Endothelial cell of umbilical vein (primary cell): ENCODE results near the gene TICAM2.

Experiments used
- GATA2 ChIP-seq: IDR thresholded peaks from 2 replicates; pipeline ENCODE4 v1.7.0; 2011; ENCODE audit warnings: low read depth, mild to moderate bottlenecking, moderate library complexity, mixed read lengths, low read length; ENCODE audit not compliant: insufficient read length, insufficient read depth
- TF ChIP-seq, protein P1 (sequence below), 2 donors: IDR thresholded peaks; 1 replicate in 1 of 2; 2 replicates in 1 of 2; pipeline ENCODE4 v1.5.1; 2011; ENCODE audit warnings: low read length in 2 of 2, mild to moderate bottlenecking in 2 of 2, moderate library complexity in 2 of 2, control low read depth in 1 of 2, inconsistent platforms in 1 of 2, low read depth in 1 of 2; ENCODE audit not compliant: insufficient read depth in 1 of 2; ENCODE audit errors: extremely low read depth in 1 of 2

DNA sequence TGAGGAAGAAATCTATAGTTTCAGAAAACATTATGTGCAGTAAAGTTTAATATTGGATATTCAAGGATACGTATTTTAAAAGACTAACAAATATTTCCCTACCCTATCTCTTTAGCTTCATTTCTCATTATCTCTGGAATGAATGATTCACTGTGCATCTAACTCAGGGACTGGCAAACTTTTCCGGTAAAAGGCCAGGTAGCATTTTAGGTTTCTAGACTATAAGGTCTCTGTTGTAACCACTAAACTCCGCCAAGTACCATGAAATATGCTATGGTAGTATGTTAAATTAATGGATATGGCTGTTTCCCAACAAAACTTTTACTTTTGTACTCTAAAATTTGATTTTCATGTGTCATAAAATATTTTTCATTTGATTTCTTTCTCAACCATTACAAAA, 70.9 kb downstream of the TICAM2 start:
- TF ChIP-seq, protein P1, sequence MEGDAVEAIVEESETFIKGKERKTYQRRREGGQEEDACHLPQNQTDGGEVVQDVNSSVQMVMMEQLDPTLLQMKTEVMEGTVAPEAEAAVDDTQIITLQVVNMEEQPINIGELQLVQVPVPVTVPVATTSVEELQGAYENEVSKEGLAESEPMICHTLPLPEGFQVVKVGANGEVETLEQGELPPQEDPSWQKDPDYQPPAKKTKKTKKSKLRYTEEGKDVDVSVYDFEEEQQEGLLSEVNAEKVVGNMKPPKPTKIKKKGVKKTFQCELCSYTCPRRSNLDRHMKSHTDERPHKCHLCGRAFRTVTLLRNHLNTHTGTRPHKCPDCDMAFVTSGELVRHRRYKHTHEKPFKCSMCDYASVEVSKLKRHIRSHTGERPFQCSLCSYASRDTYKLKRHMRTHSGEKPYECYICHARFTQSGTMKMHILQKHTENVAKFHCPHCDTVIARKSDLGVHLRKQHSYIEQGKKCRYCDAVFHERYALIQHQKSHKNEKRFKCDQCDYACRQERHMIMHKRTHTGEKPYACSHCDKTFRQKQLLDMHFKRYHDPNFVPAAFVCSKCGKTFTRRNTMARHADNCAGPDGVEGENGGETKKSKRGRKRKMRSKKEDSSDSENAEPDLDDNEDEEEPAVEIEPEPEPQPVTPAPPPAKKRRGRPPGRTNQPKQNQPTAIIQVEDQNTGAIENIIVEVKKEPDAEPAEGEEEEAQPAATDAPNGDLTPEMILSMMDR (IDR thresholded peaks at IDR 0.05; ENCODE audit: extremely low read depth in 1 of 2, insufficient read depth in 1 of 2, low read depth in 1 of 2, low read length in 2 of 2), result no peak
- TF ChIP-seq GATA2, result no peak
